GM12878 (cell line): ENCODE measurements around the gene COASY. TPM values are rescaled to one million over a fixed set of nuclear protein-coding genes. Genes with fewer than 3 reads are reported as not detected.

Experiments used
- ATAC-seq: fragments of 200-7000 bp; cut with Tn5 transposase; 3 replicates; pipeline ENCODE4 v1.9.1; 2020; ENCODE audit warnings: mild to moderate bottlenecking, moderate library complexity
- BruUV-seq: library from RNA; stranded (reverse); fragments of 400-500 nt; replicated peaks from 2 replicates; lab custom pipeline; 2021; lab: Mats Ljungman, UMichigan
- CTCF ChIA-PET: fragments of 300-600 bp; sonication (Branson Sonifier 250); formaldehyde crosslinking; extraction: SDS; loops from one replicate; lab custom pipeline; 2021; ENCODE audit warnings: inconsistent platforms; lab: Yijun Ruan, JAX
- POLR2A ChIA-PET: fragments of 350-600 bp; formaldehyde crosslinking; extraction: SDS; loops from one replicate; lab custom pipeline; 2021; ENCODE audit warnings: inconsistent platforms; lab: Charles Lee
- RAD21 ChIA-PET: fragments of 300-600 bp; sonication (Branson Sonifier 250); formaldehyde crosslinking; loops from one replicate; lab custom pipeline; 2023; ENCODE audit warnings: antibody characterized with exemption; ENCODE audit not compliant: unreplicated experiment; lab: Charles Lee
- SMC1A ChIA-PET: fragments of 300-600 bp; sonication (Branson Sonifier 250); formaldehyde crosslinking; loops from one replicate; lab custom pipeline; 2023; ENCODE audit not compliant: unreplicated experiment, uncharacterized antibody; lab: Charles Lee
- DNase-seq: peaks from one replicate; pipeline ENCODE4 v3.0.0-alpha.2; 2011; ENCODE audit warnings: low read depth, low spot score
- FAIRE-seq: peaks from 3 replicates; lab custom pipeline; 2011; peaks lifted over from hg19 to GRCh38; lab: Jason Lieb, UNC
- H2AFZ ChIP-seq: 2 replicates; pipeline ENCODE4 v1.6.0; 2011; ENCODE audit warnings: low read depth, low read length, control low read depth; ENCODE audit not compliant: control insufficient read depth
- H3K27ac ChIP-seq: 2 replicates; pipeline ENCODE4 v1.5.1; 2011; ENCODE audit warnings: control low read depth; ENCODE audit not compliant: control insufficient read depth, insufficient read depth
- H3K27me3 ChIP-seq, 2 experiments: replicated peaks in 1 of 2; 2 replicates each; pipeline versions ENCODE4 v1.6.0 to v1.6.1; 2011; ENCODE audit warnings: low read length in 1 of 2; ENCODE audit not compliant: control insufficient read depth in 2 of 2, insufficient read depth in 2 of 2
- H3K36me3 ChIP-seq, 2 experiments: 2 replicates each; pipeline ENCODE4 v1.5.1; 2011; ENCODE audit warnings: low read length in 1 of 2; ENCODE audit not compliant: control insufficient read depth in 2 of 2, insufficient read depth in 2 of 2
- H3K4me1 ChIP-seq: 2 replicates; pipeline ENCODE4 v1.6.1; 2011; ENCODE audit warnings: mild to moderate bottlenecking, low read length, moderate library complexity, mixed read lengths; ENCODE audit not compliant: control insufficient read depth, insufficient read depth
- H3K4me2 ChIP-seq: 2 replicates; pipeline ENCODE4 v1.6.0; 2011; ENCODE audit warnings: control low read depth; ENCODE audit not compliant: control insufficient read depth, insufficient read depth
- H3K4me3 ChIP-seq: fragments of 200-600 bp; sonication (generic); 2 replicates; pipeline ENCODE4 v1.5.1; 2016
- H3K79me2 ChIP-seq: 2 replicates; pipeline ENCODE4 v1.6.0; 2011; ENCODE audit warnings: low read length; ENCODE audit not compliant: control insufficient read depth, insufficient read depth
- H3K9ac ChIP-seq: 2 replicates; pipeline ENCODE4 v1.8.0; 2011; ENCODE audit warnings: low read length, control low read depth, mixed read lengths; ENCODE audit not compliant: control insufficient read depth, insufficient read depth
- H3K9me3 ChIP-seq: replicated peaks from 3 replicates; pipeline ENCODE4 v1.5.1; 2011; ENCODE audit warnings: mild to moderate bottlenecking, low read length; ENCODE audit not compliant: control insufficient read depth, insufficient read depth
- H4K20me1 ChIP-seq: 2 replicates; pipeline ENCODE4 v1.6.0; 2011; ENCODE audit not compliant: control insufficient read depth, insufficient read depth
- ATF3 ChIP-seq: IDR thresholded peaks from 2 replicates; pipeline ENCODE4 v1.6.1; 2011; ENCODE audit warnings: low read depth, mild to moderate bottlenecking, low read length, moderate library complexity, borderline replicate concordance; ENCODE audit errors: extremely low read depth
- CBX3 ChIP-seq: fragments of 200-600 bp; sonication (generic); IDR thresholded peaks from 2 replicates; pipeline ENCODE4 v1.6.1; 2016; ENCODE audit warnings: low read depth, borderline replicate concordance
- FOS ChIP-seq: IDR thresholded peaks from 3 replicates; pipeline ENCODE4 v1.6.1; 2011; ENCODE audit warnings: borderline replicate concordance; ENCODE audit not compliant: insufficient read length; ENCODE audit errors: extremely low read depth
- HSF1 ChIP-seq: fragments of 150-350 bp; IDR thresholded peaks from 2 replicates; pipeline ENCODE4 v1.6.1; 2014; ENCODE audit warnings: mild to moderate bottlenecking, low read depth, low read length
- IRF5 ChIP-seq: fragments of 450-650 bp; IDR thresholded peaks from 2 replicates; pipeline ENCODE4 v1.6.1; 2017; ENCODE audit warnings: borderline replicate concordance
- KLF5 ChIP-seq: fragments of 450-650 bp; IDR thresholded peaks from 2 replicates; pipeline ENCODE4 v1.6.1; 2014; ENCODE audit warnings: mild to moderate bottlenecking; ENCODE audit not compliant: partially characterized antibody
- SMAD1 ChIP-seq: fragments of 450-650 bp; IDR thresholded peaks from 2 replicates; pipeline ENCODE4 v1.6.1; 2018; ENCODE audit warnings: mild to moderate bottlenecking, low read depth; ENCODE audit not compliant: partially characterized antibody
- SP1 ChIP-seq: IDR thresholded peaks from one replicate; pipeline ENCODE4 v1.6.1; 2011; ENCODE audit warnings: low read depth, low read length
- SREBF2 ChIP-seq: IDR thresholded peaks from 2 replicates; pipeline ENCODE4 v1.6.1; 2012; ENCODE audit warnings: mild to moderate bottlenecking, low read length
- SRF ChIP-seq, 2 experiments: IDR thresholded peaks; 2 replicates each; pipeline ENCODE4 v1.6.1; 2011; ENCODE audit warnings: low read depth in 2 of 2, low read length in 2 of 2, mild to moderate bottlenecking in 1 of 2, moderate library complexity in 1 of 2
- SUPT20H ChIP-seq: IDR thresholded peaks from 2 replicates; pipeline ENCODE4 v1.6.1; 2011; ENCODE audit warnings: low read depth, mild to moderate bottlenecking, low read length, moderate library complexity, borderline replicate concordance; ENCODE audit not compliant: control insufficient read depth
- ZBTB4 ChIP-seq: fragments of 450-650 bp; formaldehyde crosslinking; IDR thresholded peaks from 2 replicates; pipeline ENCODE4 v1.4.0; 2022; ENCODE audit warnings: mild to moderate bottlenecking, moderate library complexity
- WGBS: methylation state at CpG from one replicate; pipeline ENCODE4 v1.1.6; 2016; ENCODE audit warnings: low lambda C conversion rate; ENCODE audit not compliant: insufficient replicate concordance, insufficient coverage; ENCODE audit errors: missing lambda C conversion rate; 5-methylcytosine and 5-hydroxymethylcytosine counted together
- in situ Hi-C: fragments of 300-500 bp; cut with MboI; formaldehyde crosslinking; loops from 9 replicates; pipeline ENCODE4 v1.14.3; 2018; ENCODE audit warnings: mixed read lengths
- intact Hi-C: fragments of 100-400 bp; cut with micrococcal nuclease; formaldehyde crosslinking; loops from one replicate; pipeline ENCODE4 v1.14.2; 2022; ENCODE audit not compliant: unreplicated experiment
- polyA plus RNA-seq, 11 experiments: library from polyadenylated mRNA; depleted of rRNA in 4 of 11; unstranded in 6 of 11; stranded (reverse) in 5 of 11; fragments of >200 nt; fragmentation: Nextera tagmentation in 4 of 11; fragmentation: Illumina TruSeq in 1 of 11; extraction: Ambion mirVana in 4 of 11; extraction: Trizol in 1 of 11; gene quantifications; 1 replicate in 1 of 11; 2 replicates in 10 of 11; pipeline versions ENCODE4 v1.2.1 to v1.2.3, GENCODE V29; 2011 to 2016; ENCODE audit warnings: inconsistent platforms in 2 of 11, missing spikeins in 2 of 11, low read depth in 1 of 11
- total RNA-seq, 4 experiments: library from RNA; depleted of rRNA in 3 of 4; stranded (reverse); fragments of >200 nt in 3 of 4; fragmentation: Illumina TruSeq in 1 of 4; extraction: Trizol in 1 of 4; gene quantifications; 2 replicates each; pipeline versions ENCODE4 v1.2.1 to v1.2.3, GENCODE V29; 2013 to 2021

The COASY gene
- total and polyA plus RNA-seq, 10 of the 15 experiments (the other 5 are each of a cell fraction or from before 2014, with no cell fraction given) = 18.6 to 93.9 (median 43.2) TPM

- TF ChIP-seq ATF3 (no peak), HSF1 (no peak)
- TF ChIP-seq, all 136 proteins: peak for 0
Measured at GRCh38 chr17:42527932-42528331, 34.0 kb upstream of the COASY start (continued).

GRCh38 chr17:42529061-42529460 lies 32.9 kb upstream of the COASY start:
- no TSS peak for BruUV-seq
- no peak overlapping the region for H3K4me3 ChIP-seq
- 96% methylated on average over 3 of the region's 3 CpGs for WGBS
- TF ChIP-seq SMAD1 (no peak), SUPT20H (no peak), KLF5 (no peak), SREBF2 (no peak), CBX3 (no peak), SP1 (no peak), SRF (IDR thresholded peaks at IDR 0.05; ENCODE audit: low read depth in 2 of 2, low read length in 2 of 2) (no peak), IRF5 (no peak), ZBTB4 (CRISPR knock-in tag) (no peak), FOS (no peak)
- TF ChIP-seq, all 136 proteins: peak for 0
- FAIRE-seq (no peak), DNase-seq (no peak), ATAC-seq (no peak)
- Histone ChIP-seq H3K9ac (no peak overlapping the region), H3K4me1 (peaks cover 22% of the 10 kb centered on the region), H3K36me3 (no peaks in the 10 kb centered on the region), H3K27ac (no peak overlapping the region), H2AFZ (no peak overlapping the region), H3K9me3 (no peaks in the 10 kb centered on the region), H3K79me2 (no peaks in the 10 kb centered on the region), H3K4me2 (no peak overlapping the region), H3K27me3 (no peaks in the 10 kb centered on the region), H4K20me1 (no peaks in the 10 kb centered on the region)
- intact Hi-C loops (no loop called here), in situ Hi-C loops (loop anchor here (5.0 kb wide), 1 partner anchor 207 kb away; no protein-coding TSS in a partner anchor)
- ChIA-PET SMC1A (interaction anchor here (1.4 kb wide), 1 partner anchor 11 kb away, joined by 6 read pairs; no protein-coding TSS in a partner anchor), RAD21 (interaction anchor here (1.4 kb wide), 1 partner anchor 122 kb away, joined by 4 read pairs; no protein-coding TSS in a partner anchor), CTCF (interaction anchor here (0.6 to 1.4 kb wide), 4 partner anchors 15 to 123 kb away, joined by 3 read pairs; no protein-coding TSS in a partner anchor), POLR2A (interaction anchor here (0.7 kb wide), 1 partner anchor 302 kb away, joined by 4 read pairs; no protein-coding TSS in a partner anchor)
